DOHH2 (cell line): ENCODE data around the gene SH2D6.

Experiments
- H3F3A ChIP-seq: fragments of 200-600 bp; sonication (generic), shearing (Covaris generic); 2 replicates; pipeline ENCODE4 v1.6.0; 2016; ENCODE audit warnings: antibody characterized with exemption, mild to moderate bottlenecking; ENCODE audit not compliant: control insufficient read depth, insufficient read depth
- H3K27ac ChIP-seq: fragments of 200-600 bp; sonication (generic); 2 replicates; pipeline ENCODE4 v1.5.1; 2014; ENCODE audit warnings: low read depth, mild to moderate bottlenecking, low read length, moderate library complexity
- H3K27me3 ChIP-seq: fragments of 200-600 bp; sonication (generic); 2 replicates; pipeline ENCODE4 v1.6.1; 2014; ENCODE audit warnings: mild to moderate bottlenecking, low read length, mixed read lengths; ENCODE audit not compliant: control insufficient read depth
- H3K36me3 ChIP-seq: fragments of 200-600 bp; sonication (generic); 2 replicates; pipeline ENCODE4 v1.6.1; 2014; ENCODE audit warnings: mild to moderate bottlenecking, low read length, moderate library complexity, mixed read lengths; ENCODE audit not compliant: control insufficient read depth
- H3K4me1 ChIP-seq: fragments of 200-600 bp; sonication (generic); 2 replicates; pipeline ENCODE4 v1.6.1; 2014; ENCODE audit warnings: mild to moderate bottlenecking, low read length, mixed read lengths; ENCODE audit not compliant: control insufficient read depth
- H3K4me2 ChIP-seq: fragments of 200-600 bp; sonication (generic); 2 replicates; pipeline ENCODE4 v1.6.0; 2014; ENCODE audit warnings: mild to moderate bottlenecking, low read length, moderate library complexity
- H3K4me3 ChIP-seq: fragments of 200-600 bp; sonication (generic); 2 replicates; pipeline ENCODE4 v1.5.1; 2014; ENCODE audit warnings: mild to moderate bottlenecking, low read length, mixed read lengths
- H3K79me2 ChIP-seq: fragments of 200-600 bp; sonication (generic); 2 replicates; pipeline ENCODE4 v1.6.1; 2014; ENCODE audit warnings: mild to moderate bottlenecking, low read length, mixed read lengths; ENCODE audit not compliant: control insufficient read depth
- H3K9me2 ChIP-seq: fragments of 200-600 bp; sonication (generic); replicated peaks from 2 replicates; pipeline ENCODE4 v1.6.1; 2014; ENCODE audit warnings: mild to moderate bottlenecking, low read length, mixed read lengths; ENCODE audit not compliant: control insufficient read depth
- H3K9me3 ChIP-seq: fragments of 200-600 bp; sonication (generic); 2 replicates; pipeline ENCODE4 v1.6.1; 2014; ENCODE audit warnings: antibody characterized with exemption, low read length, mixed read lengths; ENCODE audit not compliant: control insufficient read depth, insufficient read depth
- H4K20me1 ChIP-seq: fragments of 200-600 bp; sonication (generic); 2 replicates; pipeline ENCODE4 v1.6.0; 2014; ENCODE audit warnings: low read depth, mild to moderate bottlenecking, antibody characterized with exemption, low read length, moderate library complexity; ENCODE audit not compliant: control insufficient read depth, insufficient read depth
- CTCF ChIP-seq: fragments of 200-600 bp; sonication (generic); IDR thresholded peaks from one replicate; pipeline ENCODE4 v1.5.1; 2014; ENCODE audit warnings: antibody characterized with exemption, mild to moderate bottlenecking, low read depth, low read length; ENCODE audit not compliant: poor library complexity, severe bottlenecking
- EZH2phosphoT487 ChIP-seq: fragments of 200-600 bp; sonication (generic); IDR thresholded peaks from 2 replicates; pipeline ENCODE4 v1.6.1; 2017; ENCODE audit warnings: borderline replicate concordance, mild to moderate bottlenecking, antibody characterized with exemption, low read length, moderate library complexity, mixed read lengths

Gene SH2D6

GRCh38 chr2:85385746-85386145, 32.8 kb upstream of the SH2D6 start:
- no peaks in the 10 kb centered on the region for H3K27me3 ChIP-seq
- H3K36me3 ChIP-seq, result no peaks in the 10 kb centered on the region
- H3K79me2 ChIP-seq, result no peaks in the 10 kb centered on the region
- no peak overlapping the region for H3K4me3 ChIP-seq
- H3K27ac ChIP-seq, result no peak overlapping the region
- H4K20me1 ChIP-seq, result no peaks in the 10 kb centered on the region
- no peaks in the 10 kb centered on the region for H3F3A ChIP-seq
- H3K4me2 ChIP-seq, result no peak overlapping the region
- TF ChIP-seq CTCF (no peak), EZH2phosphoT487 (no peak)
- H3K9me3 ChIP-seq, result no peaks in the 10 kb centered on the region
- no peaks in the 10 kb centered on the region for H3K9me2 ChIP-seq
- H3K4me1 ChIP-seq, result no peaks in the 10 kb centered on the region

- no peaks in the 10 kb centered on the region for H3K27me3 ChIP-seq
- no peaks in the 10 kb centered on the region for H3K36me3 ChIP-seq
These were observed 30.8 kb upstream of the SH2D6 start for GRCh38 chr2:85387754-85388153.

DNA sequence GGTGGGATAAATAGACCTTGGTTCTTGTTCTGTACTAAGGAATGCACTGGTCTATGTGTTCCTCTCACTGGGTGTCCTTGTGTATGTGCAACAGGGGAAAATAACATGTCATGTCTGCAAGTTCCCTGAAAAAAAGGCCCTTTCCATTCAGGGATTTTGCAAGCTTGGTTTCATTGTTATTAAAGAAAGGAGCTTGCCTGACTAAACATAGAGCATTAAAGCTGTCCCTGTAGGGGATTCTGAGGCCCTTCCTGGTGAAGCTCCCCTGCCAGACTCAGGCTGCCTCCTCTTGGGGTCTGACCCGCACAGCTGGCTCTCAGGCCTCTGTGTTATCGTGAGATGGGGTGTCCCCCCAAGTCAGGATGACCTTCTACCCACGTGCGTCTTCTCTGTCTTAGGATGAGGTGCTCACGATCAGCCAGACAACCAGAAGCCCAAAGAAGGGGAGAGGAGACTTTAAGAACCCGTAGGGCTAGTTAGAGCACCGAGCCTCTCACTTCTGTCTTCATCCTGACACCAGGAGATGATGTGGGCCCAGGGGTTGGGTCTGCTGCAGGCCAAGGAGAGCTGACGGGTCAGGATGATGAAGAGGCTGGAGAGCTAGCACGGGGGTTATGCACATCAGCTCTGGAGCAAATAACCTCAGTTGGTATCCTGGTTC, 29.5 kb upstream of the SH2D6 start:
- Histone ChIP-seq H3K27ac (no peak overlapping the region), H4K20me1 (no peaks in the 10 kb centered on the region), H3K4me3 (no peak overlapping the region), H3K4me1 (peaks cover 4% of the 10 kb centered on the region), H3K4me2 (no peak overlapping the region), H3K27me3 (no peaks in the 10 kb centered on the region), H3F3A (no peaks in the 10 kb centered on the region), H3K79me2 (no peaks in the 10 kb centered on the region), H3K36me3 (no peaks in the 10 kb centered on the region), H3K9me2 (no peaks in the 10 kb centered on the region), H3K9me3 (no peaks in the 10 kb centered on the region)
- TF ChIP-seq EZH2phosphoT487 (no peak), CTCF (no peak)

More at GRCh38 chr2:85387754-85388153, 30.8 kb upstream of the SH2D6 start:
- no peaks in the 10 kb centered on the region for H3K9me2 ChIP-seq
- no peaks in the 10 kb centered on the region for H3F3A ChIP-seq
- H3K4me2 ChIP-seq, result no peak overlapping the region
- TF ChIP-seq CTCF, result no peak
- H3K9me3 ChIP-seq, result no peaks in the 10 kb centered on the region
- peaks cover 4% of the 10 kb centered on the region for H3K4me1 ChIP-seq
- no peak overlapping the region for H3K4me3 ChIP-seq
- H3K79me2 ChIP-seq, result no peaks in the 10 kb centered on the region
- no peaks in the 10 kb centered on the region for H4K20me1 ChIP-seq
- H3K27ac ChIP-seq, result no peak overlapping the region
